Stimulated activated CD4-positive, alpha-beta T cell treated with anti-CD3 and anti-CD28 coated beads, Interleukin-1b, Interleukin-23, amount 100 ng/mL, for 4 hours (primary cell): ENCODE measurements around the gene ARHGAP28.
"Not testable (repeated sequence)": the region's sequence is repeated elsewhere in the genome, so short reads cannot be mapped to it uniquely, and the experiment has no call there.

ENCODE experiments used
- DNase-seq, 2 donors: peaks; one replicate each; pipeline ENCODE4 v3.0.0-alpha.2; 2020; ENCODE audit warnings: low read depth in 2 of 2

ARHGAP28 gene

DNA sequence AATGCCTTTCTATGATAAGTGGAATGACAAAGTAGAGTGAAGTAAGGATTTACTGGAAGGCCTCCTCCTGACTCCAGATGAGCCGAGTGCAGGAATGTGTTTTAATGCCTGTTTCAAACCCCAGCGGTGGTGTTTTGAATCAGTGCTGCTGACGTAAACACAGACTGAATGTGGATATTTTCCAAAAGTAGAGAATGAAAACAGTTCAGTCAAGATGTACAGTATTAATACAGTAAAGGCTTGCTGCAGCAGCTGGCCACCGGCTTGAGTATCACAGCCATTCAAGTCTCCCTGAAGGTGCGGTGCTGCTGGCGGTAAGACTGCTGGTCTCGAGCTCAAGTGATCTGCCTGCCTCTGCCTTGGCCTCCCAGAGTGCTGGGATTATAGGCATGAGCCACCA lies 46.7 kb downstream of the ARHGAP28 start:
- no peak for DNase-seq

- DNase-seq = no peak
Measured at GRCh38 chr18:6777509-6777908, 48.0 kb downstream of the ARHGAP28 start.

DNA sequence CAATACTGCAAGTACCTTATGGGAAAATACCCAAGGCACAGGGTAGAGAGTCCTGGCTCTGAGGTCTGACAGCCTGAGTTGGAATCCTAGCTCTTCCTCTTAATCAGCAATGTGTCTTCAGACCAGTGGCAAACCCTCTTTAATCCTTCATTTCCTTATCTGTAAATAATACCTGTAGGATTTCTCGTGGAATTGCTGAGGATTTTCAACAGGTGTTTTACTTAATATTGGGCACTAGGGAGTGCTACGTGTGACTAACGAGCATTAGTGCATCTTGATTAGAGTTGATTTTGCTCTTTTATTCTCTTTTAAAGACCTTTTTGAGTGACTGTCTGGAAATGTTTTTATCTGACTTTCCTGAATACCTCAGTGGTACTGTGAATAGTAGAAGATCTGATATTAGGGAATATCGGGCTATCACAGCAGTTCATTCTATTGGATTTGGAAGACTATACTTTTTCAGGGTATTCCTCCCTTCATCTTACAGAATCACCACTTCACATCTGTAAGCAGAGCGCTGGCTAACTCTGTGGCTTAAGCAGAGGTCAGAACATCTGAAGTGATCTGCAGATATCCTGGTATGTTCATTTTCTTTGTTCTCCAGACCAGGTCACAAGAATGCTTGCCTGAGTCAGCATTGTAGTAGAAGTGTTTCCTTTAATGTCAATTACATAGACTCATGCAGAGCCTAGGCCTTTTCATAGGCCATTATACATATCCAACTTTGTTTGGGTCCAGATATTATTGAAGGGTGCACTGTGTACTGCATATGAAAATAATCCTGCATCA lies 49.1 kb downstream of the ARHGAP28 start:
- DNase-seq = no peak

DNA sequence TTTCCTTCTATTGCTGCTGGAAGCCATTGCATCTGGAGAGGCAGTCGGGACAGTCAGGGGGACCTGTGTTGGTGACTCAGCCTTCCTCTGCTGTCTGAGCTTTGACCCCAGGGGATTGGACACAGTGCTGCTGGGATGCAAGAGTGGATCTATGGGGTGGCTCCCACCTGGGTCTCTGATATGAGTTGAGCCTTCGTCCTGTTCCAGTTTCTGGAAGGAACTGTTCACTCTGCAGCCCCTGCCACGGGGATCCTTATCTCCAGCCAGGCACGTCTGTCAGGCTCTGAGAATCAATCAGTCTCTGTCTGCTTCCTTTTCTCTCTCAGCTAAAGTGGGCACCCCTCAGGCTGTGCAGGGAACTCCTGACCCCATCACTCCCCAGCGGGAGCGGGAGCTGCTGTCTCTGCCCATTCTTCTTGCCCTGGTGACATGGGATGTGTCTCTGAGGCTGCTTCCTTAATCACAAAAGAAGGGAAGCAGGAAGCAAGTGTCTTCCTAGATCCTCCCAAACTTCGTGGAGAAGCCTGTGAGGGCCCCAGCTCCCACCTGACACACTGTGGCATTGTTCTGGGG lies 51.7 kb downstream of the ARHGAP28 start:
- no peak for DNase-seq

- no peak for DNase-seq
Measured at GRCh38 chr18:6781796-6782195, 52.3 kb downstream of the ARHGAP28 start.

DNA sequence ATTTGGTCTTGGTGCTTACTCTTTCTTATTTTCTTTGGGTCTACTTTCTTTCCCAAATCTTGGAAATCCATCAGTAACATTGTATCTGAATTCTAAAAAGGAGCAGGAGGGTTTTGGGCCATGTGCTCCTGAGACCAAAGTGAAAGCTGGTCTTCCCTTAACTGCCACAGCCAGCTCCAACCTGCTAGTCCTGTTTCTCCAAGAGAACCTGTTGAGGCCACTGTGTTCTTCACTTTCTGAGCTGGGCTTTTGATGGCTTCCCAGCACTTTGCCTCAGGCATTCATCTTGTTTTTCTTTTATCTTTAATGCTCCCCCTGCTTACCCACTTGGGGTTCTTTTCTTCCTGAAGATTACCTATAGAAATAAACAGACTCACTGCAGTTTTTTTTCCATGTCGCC lies 53.3 kb downstream of the ARHGAP28 start:
- DNase-seq = no peak

- DNase-seq = no peak
Measured at GRCh38 chr18:6784046-6784445, 54.5 kb downstream of the ARHGAP28 start.

DNA sequence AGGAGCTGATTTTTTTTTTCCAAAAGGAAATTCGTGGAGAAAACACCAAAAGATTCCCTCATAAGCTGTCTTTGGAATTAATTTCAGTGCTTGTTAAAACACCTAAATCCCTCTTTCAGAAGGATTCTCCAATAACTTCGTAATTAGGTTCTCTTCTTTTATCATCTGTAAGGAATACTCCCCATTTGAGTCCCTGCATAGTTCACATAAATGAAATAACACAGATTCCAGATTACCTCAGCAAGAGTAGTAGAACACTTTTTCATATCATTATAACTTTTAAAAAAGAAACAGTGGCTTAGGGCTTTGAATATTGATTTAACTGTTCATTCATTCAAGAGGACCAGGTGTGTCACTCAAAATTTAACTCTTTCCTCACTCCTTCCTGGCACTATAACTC lies 55.5 kb downstream of the ARHGAP28 start:
- DNase-seq = no peak

DNA sequence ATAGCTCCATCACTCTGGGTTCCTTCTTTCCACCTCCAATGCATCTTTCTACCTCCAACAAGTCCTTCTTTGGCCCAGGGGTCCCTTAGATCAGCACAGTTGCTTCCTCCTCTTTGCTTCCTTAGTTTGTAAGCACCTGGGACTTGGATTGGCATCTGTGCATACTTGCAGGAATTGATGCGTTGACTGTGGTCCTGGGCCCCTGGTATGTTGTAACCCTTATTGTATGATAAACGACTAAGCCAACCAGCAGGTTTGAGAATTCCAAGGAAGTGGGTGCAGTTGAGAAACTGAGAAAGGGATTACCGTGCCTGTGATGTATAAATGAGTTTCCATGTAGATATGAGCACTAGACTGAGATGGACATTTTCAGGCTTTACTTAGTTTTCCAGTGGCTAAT lies 55.9 kb downstream of the ARHGAP28 start:
- no peak for DNase-seq

DNA sequence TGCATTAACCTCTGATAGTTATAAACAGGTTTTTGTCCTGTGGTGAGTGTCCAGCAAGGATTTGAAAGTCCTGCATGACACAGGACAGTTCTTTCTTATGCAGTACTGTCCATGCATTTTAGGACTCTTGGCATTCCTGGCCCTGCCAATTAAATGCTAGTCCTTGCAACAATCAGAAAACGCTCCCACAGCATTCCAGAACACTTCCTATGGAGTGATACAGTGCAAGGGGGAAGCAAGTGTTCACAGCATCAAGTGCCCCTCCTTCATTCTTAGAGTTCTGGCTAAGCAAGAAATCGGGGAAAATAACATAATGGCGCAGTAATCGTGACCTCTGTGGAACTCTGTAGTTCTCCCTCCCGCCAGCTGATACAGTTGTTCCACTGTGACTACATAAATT lies 62.9 kb downstream of the ARHGAP28 start:
- no peak for DNase-seq

GRCh38 chr18:6793455-6793854 lies 63.9 kb downstream of the ARHGAP28 start:
- no peak for DNase-seq

DNA sequence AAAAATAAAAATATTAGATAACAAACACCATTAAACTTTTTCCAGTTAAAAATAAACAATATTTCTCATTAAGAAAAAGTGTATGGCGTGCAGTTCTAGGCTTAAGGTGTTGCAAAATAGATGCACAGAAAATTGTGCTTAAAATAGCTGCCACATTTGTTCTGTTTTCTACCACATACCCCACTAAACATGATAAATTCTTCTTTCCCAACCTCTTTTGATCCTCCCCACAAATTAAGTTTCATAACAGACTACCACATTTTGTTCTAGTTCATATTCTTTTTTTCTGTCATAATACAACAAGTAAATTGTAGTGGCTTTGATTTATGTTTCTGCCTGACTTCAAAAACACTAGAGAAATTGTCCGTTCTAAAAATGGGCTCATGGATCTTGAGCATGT lies 64.5 kb downstream of the ARHGAP28 start:
- DNase-seq = no peak

- no peak for DNase-seq
Measured at GRCh38 chr18:6795307-6795706, 65.8 kb downstream of the ARHGAP28 start.

GRCh38 chr18:6796511-6796910 lies 67.0 kb downstream of the ARHGAP28 start:
- DNase-seq = no peak

DNA sequence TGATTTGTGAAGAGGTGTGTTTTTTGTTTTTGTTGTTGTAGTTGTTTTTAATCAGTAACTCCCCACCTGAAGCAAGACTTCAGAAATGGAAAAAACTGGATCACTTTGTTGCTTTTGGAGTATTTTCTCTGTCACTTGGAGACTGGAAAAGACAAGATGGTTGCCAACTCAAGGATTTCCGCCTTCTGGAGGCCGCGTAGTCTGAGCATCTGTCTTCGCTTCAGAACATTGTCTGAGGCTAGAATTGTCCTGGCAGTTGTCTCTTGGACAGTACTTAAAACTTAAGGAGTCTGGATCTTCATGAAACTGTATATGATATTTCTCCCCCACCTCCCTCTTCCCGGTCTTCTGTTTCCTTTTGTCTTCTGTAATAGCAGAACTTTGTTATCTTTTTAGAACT lies 67.7 kb downstream of the ARHGAP28 start:
- no peak for DNase-seq

- no peak for DNase-seq
Measured at GRCh38 chr18:6798896-6799295, 69.4 kb downstream of the ARHGAP28 start.

- DNase-seq = not testable (repeated sequence)
Measured at GRCh38 chr18:6800309-6800708, 70.8 kb downstream of the ARHGAP28 start.

- no peak for DNase-seq
Measured at GRCh38 chr18:6807515-6808257, 78.2 kb downstream of the ARHGAP28 start.

DNA sequence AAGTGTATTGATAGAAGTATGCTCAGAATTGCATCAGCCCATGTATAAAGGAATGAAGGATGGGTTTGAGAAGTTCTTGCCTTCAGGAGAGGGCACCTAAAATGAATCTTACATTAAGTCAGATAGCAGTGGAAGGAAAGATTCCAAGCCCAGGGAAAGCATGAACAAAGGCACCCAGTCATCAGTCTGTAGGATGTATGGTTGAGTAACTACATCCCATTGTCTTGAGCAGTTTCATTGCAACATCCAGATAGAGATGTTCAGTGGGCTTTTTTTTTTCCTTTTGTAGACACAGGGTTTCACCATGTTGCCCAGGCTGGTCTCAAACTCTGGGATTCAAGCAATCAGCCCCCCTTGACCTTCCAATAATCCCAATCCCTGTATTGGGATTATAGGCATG lies 80.7 kb downstream of the ARHGAP28 start:
- DNase-seq = no peak

DNA sequence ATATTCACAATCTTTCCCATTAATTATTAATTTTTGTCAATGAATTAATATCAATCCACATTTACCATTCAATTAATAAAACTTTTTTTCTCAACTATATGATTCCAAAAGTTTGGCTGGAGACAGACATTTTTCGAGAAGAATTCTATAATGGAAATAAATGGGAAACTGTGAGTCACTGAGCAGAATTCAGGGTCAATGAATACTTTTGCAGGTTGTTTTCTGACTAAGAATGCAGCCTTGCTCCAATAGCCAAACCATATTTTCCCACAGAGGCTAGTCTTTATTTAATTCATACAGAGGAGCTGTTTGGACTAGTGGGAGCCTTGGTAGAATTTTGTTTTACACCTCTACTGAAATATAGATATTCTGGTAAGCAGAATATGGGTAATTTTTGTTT lies 82.3 kb downstream of the ARHGAP28 start:
- DNase-seq = no peak

DNA sequence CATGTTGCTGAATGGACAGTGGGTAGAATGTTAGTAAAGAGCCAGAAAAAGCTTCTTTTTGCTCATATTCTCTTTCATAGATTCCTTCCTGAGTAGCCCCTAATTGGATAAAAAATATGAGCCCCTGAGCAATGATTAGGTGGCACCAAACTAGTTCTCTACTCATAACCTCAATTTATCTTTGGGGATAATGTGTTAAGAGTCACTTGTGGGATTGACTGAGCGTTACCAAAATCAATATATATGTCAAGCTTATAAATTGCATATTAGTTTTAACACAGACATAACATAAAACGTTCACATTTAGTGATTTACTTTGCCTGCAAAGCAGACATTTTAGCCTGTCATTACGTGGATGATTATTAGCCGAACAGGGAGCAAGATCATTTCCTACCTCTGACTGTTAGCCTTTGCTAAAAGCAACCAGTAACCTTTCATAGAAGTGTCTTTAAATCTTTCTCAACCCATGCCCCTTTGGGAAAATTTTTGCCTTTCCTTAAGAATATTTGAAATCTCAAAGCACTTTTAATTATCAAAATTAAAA lies 85.4 kb downstream of the ARHGAP28 start:
- no peak for DNase-seq

DNA sequence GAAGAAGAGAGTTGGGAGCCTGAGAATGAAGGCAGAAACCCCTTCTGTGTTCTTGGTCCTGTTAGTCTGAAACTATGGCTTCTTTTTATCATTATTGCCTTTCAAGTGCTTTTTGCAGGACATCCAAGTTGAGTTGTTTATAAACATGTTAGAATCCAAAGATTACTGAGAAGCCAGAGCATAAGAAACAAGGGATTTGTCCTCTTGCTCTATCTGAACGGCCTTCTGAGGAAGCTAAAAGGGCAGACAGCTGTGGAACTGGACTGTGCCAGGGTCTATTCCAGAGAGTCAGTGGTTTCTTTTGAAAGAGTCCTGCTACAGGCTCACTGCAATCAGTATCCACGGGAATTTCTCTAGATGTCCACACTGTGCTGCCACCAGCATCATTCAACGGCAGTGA lies 86.6 kb downstream of the ARHGAP28 start:
- DNase-seq = no peak

DNA sequence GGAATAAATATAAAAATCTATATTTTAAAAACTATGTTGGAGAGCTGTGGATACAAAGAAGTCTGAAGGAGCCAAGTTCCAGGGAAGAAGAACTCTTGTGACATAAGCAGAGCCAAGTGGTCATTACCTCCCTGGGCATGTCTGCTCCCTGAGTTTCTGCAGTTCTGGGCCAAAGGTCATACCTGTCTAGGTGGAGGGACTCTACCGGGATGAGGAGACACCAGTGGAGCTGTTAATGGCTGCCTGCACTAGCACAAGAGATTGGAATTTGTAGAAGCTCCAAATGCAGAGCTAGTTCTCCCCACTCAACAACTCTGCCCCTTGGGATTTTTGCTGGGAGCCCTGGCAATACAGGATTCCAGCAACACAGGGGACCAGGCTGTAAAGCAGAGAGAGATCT lies 89.8 kb downstream of the ARHGAP28 start:
- no peak for DNase-seq
